ENCODE measurements around the gene HNRNPA1L2. TPM values are rescaled to one million over a fixed set of nuclear protein-coding genes. Genes with fewer than 3 reads are reported as not detected.

Gene HNRNPA1L2
- total and polyA plus RNA-seq, 10 of the 15 experiments (the other 5 are each of a cell fraction or from before 2014, with no cell fraction given), result 3.3 to 12.0 (median 7.8) TPM

DNA sequence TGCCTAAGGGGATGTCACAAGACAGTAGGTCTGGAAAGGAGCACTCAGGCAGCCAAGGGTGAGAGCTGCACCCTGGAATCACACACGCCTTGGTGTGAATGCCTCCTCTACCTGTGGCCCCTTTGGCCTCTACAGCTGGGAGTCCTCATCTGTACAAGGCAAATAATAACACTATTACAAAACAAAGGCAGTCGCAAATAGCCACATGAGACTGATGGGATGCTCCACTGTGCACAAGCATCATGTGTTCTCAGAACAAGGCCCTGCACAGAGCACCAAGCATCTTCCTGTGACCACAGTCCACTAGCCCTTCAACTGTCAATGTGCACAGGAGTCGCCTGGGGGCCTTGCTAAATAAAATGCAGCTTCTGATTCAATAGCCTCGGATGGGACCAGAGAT is 44.6 kb upstream of the HNRNPA1L2 start:
- DNase-seq (ENCODE audit: low read depth, low spot score), result no peak
- WGBS (ENCODE audit: insufficient coverage, insufficient replicate concordance, low lambda C conversion rate, missing lambda C conversion rate), result 40% methylated on average over 4 of the region's 4 CpGs
- ChIA-PET RAD21 (ENCODE audit: unreplicated experiment) (no interaction called here), CTCF (no interaction called here), POLR2A (no interaction called here), SMC1A (ENCODE audit: uncharacterized antibody, unreplicated experiment) (no interaction called here)
- no peak overlapping the region for H3K27ac ChIP-seq (ENCODE audit: control insufficient read depth, insufficient read depth)
- H3K9me3 ChIP-seq (replicated peaks; ENCODE audit: control insufficient read depth, insufficient read depth, low read length), result no peaks in the 10 kb centered on the region
- in situ Hi-C loops (cut with MboI) (loop anchor here (10.0 kb wide), 1 partner anchor 207 kb away; no protein-coding TSS in a partner anchor), intact Hi-C loops (cut with micrococcal nuclease; ENCODE audit: unreplicated experiment) (no loop called here)
- no peak for FAIRE-seq
- no peaks in the 10 kb centered on the region for H3K4me1 ChIP-seq (ENCODE audit: control insufficient read depth, insufficient read depth, low read length)
- H3K79me2 ChIP-seq (ENCODE audit: control insufficient read depth, insufficient read depth, low read length), result no peaks in the 10 kb centered on the region
- H3K36me3 ChIP-seq (ENCODE audit: control insufficient read depth in 2 of 2, insufficient read depth in 2 of 2, low read length in 1 of 2), result no peaks in the 10 kb centered on the region
- H4K20me1 ChIP-seq (ENCODE audit: control insufficient read depth, insufficient read depth), result no peaks in the 10 kb centered on the region
- H2AFZ ChIP-seq (ENCODE audit: control insufficient read depth, low read depth, low read length), result no peak overlapping the region
- no peak overlapping the region for H3K4me3 ChIP-seq
- no peak for ATAC-seq
- no peak overlapping the region for H3K9ac ChIP-seq (ENCODE audit: control insufficient read depth, insufficient read depth, low read length)
- H3K27me3 ChIP-seq (replicated peaks in 1 of 2; ENCODE audit: control insufficient read depth in 2 of 2, insufficient read depth in 2 of 2, low read length in 1 of 2), result peaks cover 0 to 1% of the 10 kb centered on the region in 2 experiments; a peak in 1 of 4 replicates
- H3K4me2 ChIP-seq (ENCODE audit: control insufficient read depth, insufficient read depth), result no peak overlapping the region
- BruUV-seq (replicated peaks), result no TSS peak
- no peak for TF ChIP-seq TCF7 (IDR thresholded peaks at IDR 0.05; ENCODE audit: borderline replicate concordance)
- no peak for TF ChIP-seq HDAC2 (IDR thresholded peaks at IDR 0.05)
- no peak for TF ChIP-seq GABPA (IDR thresholded peaks at IDR 0.05; ENCODE audit: low read depth)
- no peak for TF ChIP-seq ZZZ3 (IDR thresholded peaks at IDR 0.05; ENCODE audit: control insufficient read depth, insufficient read length, low read depth)
- TF ChIP-seq SUPT20H (IDR thresholded peaks at IDR 0.05; ENCODE audit: borderline replicate concordance, control insufficient read depth, low read depth, low read length), result no peak
- TF ChIP-seq STAT1 (conservative IDR thresholded peaks at IDR 0.05), result no peak
- no peak for TF ChIP-seq POLR2A (IDR thresholded peaks at IDR 0.05; ENCODE audit: low read depth, low read length)
- no peak for TF ChIP-seq NR2C2 (IDR thresholded peaks at IDR 0.05; ENCODE audit: borderline replicate concordance, control insufficient read depth, insufficient read length, low read depth)
- TF ChIP-seq ZNF622 (IDR thresholded peaks at IDR 0.05), result no peak
- no peak for TF ChIP-seq SMC3 (IDR thresholded peaks at IDR 0.05; ENCODE audit: borderline replicate concordance, low read length)
- no peak for TF ChIP-seq RAD51 (IDR thresholded peaks at IDR 0.05)
- TF ChIP-seq, protein P1, sequence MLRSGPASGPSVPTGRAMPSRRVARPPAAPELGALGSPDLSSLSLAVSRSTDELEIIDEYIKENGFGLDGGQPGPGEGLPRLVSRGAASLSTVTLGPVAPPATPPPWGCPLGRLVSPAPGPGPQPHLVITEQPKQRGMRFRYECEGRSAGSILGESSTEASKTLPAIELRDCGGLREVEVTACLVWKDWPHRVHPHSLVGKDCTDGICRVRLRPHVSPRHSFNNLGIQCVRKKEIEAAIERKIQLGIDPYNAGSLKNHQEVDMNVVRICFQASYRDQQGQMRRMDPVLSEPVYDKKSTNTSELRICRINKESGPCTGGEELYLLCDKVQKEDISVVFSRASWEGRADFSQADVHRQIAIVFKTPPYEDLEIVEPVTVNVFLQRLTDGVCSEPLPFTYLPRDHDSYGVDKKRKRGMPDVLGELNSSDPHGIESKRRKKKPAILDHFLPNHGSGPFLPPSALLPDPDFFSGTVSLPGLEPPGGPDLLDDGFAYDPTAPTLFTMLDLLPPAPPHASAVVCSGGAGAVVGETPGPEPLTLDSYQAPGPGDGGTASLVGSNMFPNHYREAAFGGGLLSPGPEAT (IDR thresholded peaks at IDR 0.05; ENCODE audit: low read depth), result no peak
- no peak for TF ChIP-seq ESRRA (IDR thresholded peaks at IDR 0.05; ENCODE audit: low read length)
- TF ChIP-seq, protein P2, sequence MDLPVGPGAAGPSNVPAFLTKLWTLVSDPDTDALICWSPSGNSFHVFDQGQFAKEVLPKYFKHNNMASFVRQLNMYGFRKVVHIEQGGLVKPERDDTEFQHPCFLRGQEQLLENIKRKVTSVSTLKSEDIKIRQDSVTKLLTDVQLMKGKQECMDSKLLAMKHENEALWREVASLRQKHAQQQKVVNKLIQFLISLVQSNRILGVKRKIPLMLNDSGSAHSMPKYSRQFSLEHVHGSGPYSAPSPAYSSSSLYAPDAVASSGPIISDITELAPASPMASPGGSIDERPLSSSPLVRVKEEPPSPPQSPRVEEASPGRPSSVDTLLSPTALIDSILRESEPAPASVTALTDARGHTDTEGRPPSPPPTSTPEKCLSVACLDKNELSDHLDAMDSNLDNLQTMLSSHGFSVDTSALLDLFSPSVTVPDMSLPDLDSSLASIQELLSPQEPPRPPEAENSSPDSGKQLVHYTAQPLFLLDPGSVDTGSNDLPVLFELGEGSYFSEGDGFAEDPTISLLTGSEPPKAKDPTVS (IDR thresholded peaks at IDR 0.05; ENCODE audit: low read depth, low read length), result no peak
- TF ChIP-seq PAX5 (IDR thresholded peaks at IDR 0.05; ENCODE audit: borderline replicate concordance, low read depth, low read length), result no peak
- TF ChIP-seq MXI1 (IDR thresholded peaks at IDR 0.05; ENCODE audit: low read depth, low read length), result no peak
- TF ChIP-seq DPF2 (IDR thresholded peaks at IDR 0.05), result no peak
- TF ChIP-seq, protein P3, sequence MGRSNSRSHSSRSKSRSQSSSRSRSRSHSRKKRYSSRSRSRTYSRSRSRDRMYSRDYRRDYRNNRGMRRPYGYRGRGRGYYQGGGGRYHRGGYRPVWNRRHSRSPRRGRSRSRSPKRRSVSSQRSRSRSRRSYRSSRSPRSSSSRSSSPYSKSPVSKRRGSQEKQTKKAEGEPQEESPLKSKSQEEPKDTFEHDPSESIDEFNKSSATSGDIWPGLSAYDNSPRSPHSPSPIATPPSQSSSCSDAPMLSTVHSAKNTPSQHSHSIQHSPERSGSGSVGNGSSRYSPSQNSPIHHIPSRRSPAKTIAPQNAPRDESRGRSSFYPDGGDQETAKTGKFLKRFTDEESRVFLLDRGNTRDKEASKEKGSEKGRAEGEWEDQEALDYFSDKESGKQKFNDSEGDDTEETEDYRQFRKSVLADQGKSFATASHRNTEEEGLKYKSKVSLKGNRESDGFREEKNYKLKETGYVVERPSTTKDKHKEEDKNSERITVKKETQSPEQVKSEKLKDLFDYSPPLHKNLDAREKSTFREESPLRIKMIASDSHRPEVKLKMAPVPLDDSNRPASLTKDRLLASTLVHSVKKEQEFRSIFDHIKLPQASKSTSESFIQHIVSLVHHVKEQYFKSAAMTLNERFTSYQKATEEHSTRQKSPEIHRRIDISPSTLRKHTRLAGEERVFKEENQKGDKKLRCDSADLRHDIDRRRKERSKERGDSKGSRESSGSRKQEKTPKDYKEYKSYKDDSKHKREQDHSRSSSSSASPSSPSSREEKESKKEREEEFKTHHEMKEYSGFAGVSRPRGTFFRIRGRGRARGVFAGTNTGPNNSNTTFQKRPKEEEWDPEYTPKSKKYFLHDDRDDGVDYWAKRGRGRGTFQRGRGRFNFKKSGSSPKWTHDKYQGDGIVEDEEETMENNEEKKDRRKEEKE (IDR thresholded peaks at IDR 0.05), result no peak
- TF ChIP-seq, protein P4, sequence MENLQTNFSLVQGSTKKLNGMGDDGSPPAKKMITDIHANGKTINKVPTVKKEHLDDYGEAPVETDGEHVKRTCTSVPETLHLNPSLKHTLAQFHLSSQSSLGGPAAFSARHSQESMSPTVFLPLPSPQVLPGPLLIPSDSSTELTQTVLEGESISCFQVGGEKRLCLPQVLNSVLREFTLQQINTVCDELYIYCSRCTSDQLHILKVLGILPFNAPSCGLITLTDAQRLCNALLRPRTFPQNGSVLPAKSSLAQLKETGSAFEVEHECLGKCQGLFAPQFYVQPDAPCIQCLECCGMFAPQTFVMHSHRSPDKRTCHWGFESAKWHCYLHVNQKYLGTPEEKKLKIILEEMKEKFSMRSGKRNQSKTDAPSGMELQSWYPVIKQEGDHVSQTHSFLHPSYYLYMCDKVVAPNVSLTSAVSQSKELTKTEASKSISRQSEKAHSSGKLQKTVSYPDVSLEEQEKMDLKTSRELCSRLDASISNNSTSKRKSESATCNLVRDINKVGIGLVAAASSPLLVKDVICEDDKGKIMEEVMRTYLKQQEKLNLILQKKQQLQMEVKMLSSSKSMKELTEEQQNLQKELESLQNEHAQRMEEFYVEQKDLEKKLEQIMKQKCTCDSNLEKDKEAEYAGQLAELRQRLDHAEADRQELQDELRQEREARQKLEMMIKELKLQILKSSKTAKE (IDR thresholded peaks at IDR 0.05; ENCODE audit: low read depth, poor library complexity, severe bottlenecking), result no peak

Measured in GM12878 (cell line).